B cell (primary cell): ENCODE measurements around the gene IFT27. TPM values are rescaled to one million over a fixed set of nuclear protein-coding genes. Genes with fewer than 3 reads are reported as not detected.

Experiments
- ATAC-seq: fragments of 200-7000 bp; cut with Tn5 transposase; one replicate; pipeline ENCODE4 v1.10.0; 2021; ENCODE audit warnings: low read depth, mild to moderate bottlenecking, moderate number of reproducible peaks, moderate library complexity
- CTCF ChIA-PET: fragments of 350-600 bp; sonication (Branson Sonifier 250); formaldehyde crosslinking; loops from one replicate; lab custom pipeline; 2021; ENCODE audit warnings: antibody characterized with exemption, inconsistent platforms; lab: Charles Lee
- POLR2A ChIA-PET: fragments of 350-600 bp; sonication (Branson Sonifier 250); formaldehyde crosslinking; loops from one replicate; lab custom pipeline; 2021; ENCODE audit warnings: antibody characterized with exemption; lab: Charles Lee
- DNase-seq: peaks from one replicate; pipeline ENCODE4 v3.0.0; 2013
- H2AFZ ChIP-seq: 2 replicates; pipeline ENCODE4 v1.6.1; 2012; ENCODE audit warnings: mild to moderate bottlenecking, low read depth, low read length; ENCODE audit not compliant: insufficient read depth, poor library complexity, severe bottlenecking
- H3K27ac ChIP-seq, 2 donors: 1 replicate in 1 of 2; 2 replicates in 1 of 2; pipeline ENCODE4 v1.5.1; 2012 to 2013; ENCODE audit warnings: low read length in 2 of 2, mild to moderate bottlenecking in 2 of 2, moderate library complexity in 1 of 2
- H3K27me3 ChIP-seq, 4 experiments: fragments of 200-600 bp in 1 of 4; sonication (generic) in 1 of 4; replicated peaks in 1 of 4; 1 replicate in 2 of 4; 2 replicates in 2 of 4; pipeline versions ENCODE4 v1.6.1 to v1.7.0; 2013 to 2016; ENCODE audit warnings: low read length in 3 of 4, mild to moderate bottlenecking in 2 of 4, mixed read lengths in 1 of 4, moderate library complexity in 1 of 4; ENCODE audit not compliant: insufficient read depth in 4 of 4, control insufficient read depth in 3 of 4; ENCODE audit errors: control extremely low read depth in 1 of 4
- H3K36me3 ChIP-seq, 2 experiments: replicated peaks in 1 of 2; 1 replicate in 1 of 2; 2 replicates in 1 of 2; pipeline versions ENCODE4 v1.6.1 to v1.7.1; 2013; ENCODE audit warnings: low read length in 1 of 2; ENCODE audit not compliant: insufficient read depth in 2 of 2, control insufficient read depth in 1 of 2; ENCODE audit errors: control extremely low read depth in 1 of 2, extremely low read depth in 1 of 2
- H3K4me1 ChIP-seq, 2 donors: fragments of 200-600 bp in 1 of 2; sonication (generic) in 1 of 2; 1 replicate in 1 of 2; 2 replicates in 1 of 2; pipeline versions ENCODE4 v1.5.1 to v1.6.1; 2013 to 2017; ENCODE audit warnings: low read length in 2 of 2; ENCODE audit not compliant: control insufficient read depth in 2 of 2, insufficient read depth in 2 of 2
- H3K4me2 ChIP-seq: replicated peaks from 2 replicates; pipeline ENCODE3; 2012; ENCODE audit warnings: mild to moderate bottlenecking, low read depth, low read length; ENCODE audit not compliant: poor library complexity, severe bottlenecking
- H3K4me3 ChIP-seq, 5 experiments: fragments of 200-600 bp in 1 of 5; sonication (generic) in 1 of 5; 1 replicate in 3 of 5; 2 replicates in 2 of 5; pipeline versions ENCODE4 v1.5.1 to v1.7.0; 2011 to 2016; ENCODE audit warnings: low read length in 4 of 5, mild to moderate bottlenecking in 4 of 5, low read depth in 2 of 5, control low read depth in 1 of 5, moderate library complexity in 1 of 5; ENCODE audit not compliant: insufficient read depth in 1 of 5; ENCODE audit errors: control extremely low read depth in 1 of 5, extremely low read depth in 1 of 5
- H3K79me2 ChIP-seq: fragments of 200-600 bp; sonication (generic); one replicate; pipeline ENCODE4 v1.6.0; 2016; ENCODE audit warnings: low read length; ENCODE audit not compliant: control insufficient read depth, insufficient read depth
- H3K9ac ChIP-seq: fragments of 200-600 bp; sonication (generic); 2 replicates; pipeline ENCODE4 v1.6.1; 2017; ENCODE audit warnings: mild to moderate bottlenecking, low read length, moderate library complexity
- H3K9me3 ChIP-seq, 3 donors: one replicate each; pipeline versions ENCODE4 v1.6.1 to v1.7.1; 2013; ENCODE audit warnings: low read length in 2 of 3; ENCODE audit not compliant: control insufficient read depth in 2 of 3, insufficient read depth in 1 of 3; ENCODE audit errors: control extremely low read depth in 1 of 3
- H4K20me1 ChIP-seq: 2 replicates; pipeline ENCODE4 v1.6.0; 2012; ENCODE audit warnings: mild to moderate bottlenecking, low read length; ENCODE audit not compliant: insufficient read depth, control insufficient read depth, poor library complexity, severe bottlenecking
- H3K27ac Mint-ChIP-seq: one replicate; pipeline ENCODE4 v1.8.0; 2021; ENCODE audit warnings: mixed read lengths
- H3K27me3 Mint-ChIP-seq: one replicate; pipeline ENCODE4 v1.8.0; 2021; ENCODE audit warnings: mixed read lengths
- H3K4me1 Mint-ChIP-seq: one replicate; pipeline ENCODE4 v1.8.0; 2021; ENCODE audit warnings: mixed read lengths
- H3K4me3 Mint-ChIP-seq: one replicate; pipeline ENCODE4 v1.8.0; 2021; ENCODE audit warnings: mixed read lengths
- H3K9me3 Mint-ChIP-seq: one replicate; pipeline ENCODE4 v1.8.0; 2022; ENCODE audit warnings: mixed read lengths; ENCODE audit not compliant: insufficient read depth
- CTCF ChIP-seq: fragments of 200-600 bp; IDR thresholded peaks from one replicate; pipeline ENCODE4 v1.8.0; 2022; ENCODE audit warnings: antibody characterized with exemption, mild to moderate bottlenecking
- EZH2 ChIP-seq: IDR thresholded peaks from 2 replicates; pipeline ENCODE4 v1.6.1; 2012; ENCODE audit warnings: borderline replicate concordance, low read depth, mild to moderate bottlenecking, moderate library complexity, low read length; ENCODE audit not compliant: insufficient read depth, poor library complexity, severe bottlenecking
- WGBS: methylation state at CpG from one replicate; pipeline ENCODE4 v1.1.5; 2013; ENCODE audit warnings: missing lambda C conversion rate; ENCODE audit not compliant: insufficient coverage; 5-methylcytosine and 5-hydroxymethylcytosine counted together
- intact Hi-C: fragments of 100-400 bp; cut with micrococcal nuclease; formaldehyde crosslinking; loops from one replicate; pipeline ENCODE4 v1.10.0; 2022
- polyA minus RNA-seq: library from RNA; depleted of rRNA, polyadenylated mRNA; stranded (reverse); fragments of >200 nt; gene quantifications from 2 replicates; pipeline ENCODE4 v1.2.3, GENCODE V29; 2012
- polyA plus RNA-seq: library from polyadenylated mRNA; depleted of rRNA; stranded (reverse); fragments of >200 nt; gene quantifications from 2 replicates; pipeline ENCODE4 v1.2.3, GENCODE V29; 2012
- total RNA-seq, 2 donors: library from RNA; stranded (reverse); fragments of 120-200 nt in 1 of 2; gene quantifications; 1 replicate in 1 of 2; 2 replicates in 1 of 2; pipeline versions ENCODE4 v1.2.3 to v1.2.4, GENCODE V29; 2013 to 2022

The IFT27 gene
- total RNA-seq (40.3 and 42.8 TPM in 2 replicates), polyA plus RNA-seq (17.1 and 21.5 TPM in 2 replicates), polyA minus RNA-seq (8.4 and 9.4 TPM in 2 replicates)
- total RNA-seq (2013) = 15.1 TPM

GRCh38 chr22:36775964-36776669 lies at the start of gene IFT27:
Gene IFT27 (minus strand): TSS chr22:36776119. CDS start chr22:36775707, 412 bp downstream.
- Histone ChIP-seq H4K20me1 (no peaks in the 10 kb centered on the region), H3K79me2 (peaks cover 13% of the 10 kb centered on the region), H3K4me2 (peak within 1 kb of the TSS; percentile 87), H3K9me3 (peaks cover 0 to 3% (median 0%) of the 10 kb centered on the region in 3 donors), H3K27ac (peak within 1 kb of the TSS; percentile 80 to 91), H3K27me3 (no peaks in the 10 kb centered on the region), H2AFZ (peak within 1 kb of the TSS; percentile 83), H3K9ac (peak within 1 kb of the TSS; percentile 88), H3K36me3 (no peaks in the 10 kb centered on the region), H3K4me1 (peaks cover 13 to 17% of the 10 kb centered on the region in 2 donors), H3K4me3 (peak within 1 kb of the TSS; percentile 60 to 82 (median 73))
- Mint-ChIP-seq H3K4me1 (peaks cover 16% of the 10 kb centered on the region), H3K9me3 (no peaks in the 10 kb centered on the region), H3K27me3 (no peaks in the 10 kb centered on the region), H3K4me3 (peak within 1 kb of the TSS; percentile 96), H3K27ac (peak within 1 kb of the TSS; percentile 95)
- peak; percentile 87 for ATAC-seq
- TF ChIP-seq CTCF (no peak), EZH2 (no peak)
- 0% methylated on average over 39 of the region's 43 CpGs for WGBS
- DNase-seq = peak; percentile 99
- CTCF ChIA-PET = interaction anchor here (0.5 to 3.9 kb wide), 9 partner anchors 10 to 304 kb away, joined by 3 to 27 read pairs (median 4); no protein-coding TSS in a partner anchor
- POLR2A ChIA-PET = interaction anchor here (0.6 to 2.0 kb wide), 9 partner anchors 20 to 861 kb away, joined by 3 to 13 read pairs (median 4); partner anchors contain the start of genes EIF3D and NCF4
- intact Hi-C loops = loop anchor here (1.0 to 10.0 kb wide), 5 partner anchors 85 to 1474 kb away; partner anchors contain the start of genes EIF3D, KCTD17, MFNG and NCF4

GRCh38 chr22:36824655-36825054 lies 48.7 kb upstream of the IFT27 start:
- Histone ChIP-seq H3K4me3 (no peak overlapping the region), H3K4me1 (no peaks in the 10 kb centered on the region), H2AFZ (no peak overlapping the region), H3K79me2 (no peaks in the 10 kb centered on the region), H3K27me3 (peaks cover 0 to 28% (median 3%) of the 10 kb centered on the region in 4 experiments), H3K9me3 (no peaks in the 10 kb centered on the region), H4K20me1 (no peaks in the 10 kb centered on the region), H3K9ac (no peak overlapping the region), H3K27ac (no peak overlapping the region), H3K36me3 (no peaks in the 10 kb centered on the region), H3K4me2 (no peak overlapping the region)
- CTCF ChIA-PET = no interaction called here
- DNase-seq (no peak), ATAC-seq (no peak)
- Mint-ChIP-seq H3K27ac (no peak overlapping the region), H3K9me3 (no peaks in the 10 kb centered on the region), H3K4me3 (no peak overlapping the region), H3K4me1 (no peaks in the 10 kb centered on the region), H3K27me3 (peaks cover 36% of the 10 kb centered on the region)
- intact Hi-C loops = no loop called here
- TF ChIP-seq CTCF (no peak), EZH2 (no peak)
- 100% methylated on average over 2 of the region's 2 CpGs for WGBS
- POLR2A ChIA-PET = no interaction called here
